ENCODE measurements around the gene COL13A1.

The COL13A1 gene

DNA sequence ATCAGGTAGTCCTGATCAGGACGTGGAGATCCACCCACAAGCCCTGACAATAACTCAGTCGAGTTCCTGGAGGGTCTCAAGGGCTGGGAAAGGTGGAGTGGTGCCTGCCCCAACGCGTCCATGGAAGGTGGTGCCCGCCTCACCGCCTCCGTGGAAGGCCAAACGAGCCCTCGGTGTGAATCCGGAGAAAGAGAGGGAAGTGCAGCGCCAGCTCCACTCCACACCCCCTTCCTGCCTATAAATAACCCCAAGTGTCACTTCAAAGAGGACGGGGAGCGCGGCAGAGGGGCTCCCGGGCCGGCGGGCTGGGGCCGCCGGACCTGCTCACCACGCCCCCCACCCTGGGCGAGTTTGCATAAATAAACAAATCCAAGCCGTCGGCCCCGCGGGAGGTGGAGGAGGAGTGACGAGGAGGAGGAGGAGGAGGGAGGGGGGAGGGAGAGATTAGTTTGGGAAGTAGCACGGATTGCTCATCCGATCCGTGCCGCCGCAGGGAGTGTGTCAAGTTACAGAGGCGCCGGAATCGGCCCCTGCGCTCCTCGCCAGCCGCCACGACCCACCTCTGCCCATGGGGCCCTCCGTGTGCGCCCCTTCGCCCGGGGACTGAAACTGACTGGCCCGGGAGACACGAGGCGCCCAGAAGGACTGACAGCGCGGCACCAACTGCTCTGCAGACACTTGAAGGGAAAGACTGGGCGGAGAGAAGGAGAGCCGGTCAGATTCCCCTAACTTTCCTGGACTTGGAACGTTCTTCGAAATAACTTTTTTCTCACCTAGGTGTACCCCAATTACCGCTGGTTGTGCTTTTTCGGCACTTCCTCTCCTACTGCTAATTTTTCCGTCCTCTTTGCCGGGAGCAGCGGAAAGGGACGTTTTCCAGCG lies at the start of gene COL13A1:
Gene COL13A1 (plus strand): TSS at position 473 of the 882 bp plus-strand sequence. CDS start 518 bp downstream, outside the sequence.
- Histone ChIP-seq H3K27ac (peak within 1 kb of the TSS; percentile 3 to 83), H3K4me3 (peak within 1 kb of the TSS; percentile 79)
- DNase-seq (ENCODE audit: low spot score), result no peak
- TF ChIP-seq, protein P1, sequence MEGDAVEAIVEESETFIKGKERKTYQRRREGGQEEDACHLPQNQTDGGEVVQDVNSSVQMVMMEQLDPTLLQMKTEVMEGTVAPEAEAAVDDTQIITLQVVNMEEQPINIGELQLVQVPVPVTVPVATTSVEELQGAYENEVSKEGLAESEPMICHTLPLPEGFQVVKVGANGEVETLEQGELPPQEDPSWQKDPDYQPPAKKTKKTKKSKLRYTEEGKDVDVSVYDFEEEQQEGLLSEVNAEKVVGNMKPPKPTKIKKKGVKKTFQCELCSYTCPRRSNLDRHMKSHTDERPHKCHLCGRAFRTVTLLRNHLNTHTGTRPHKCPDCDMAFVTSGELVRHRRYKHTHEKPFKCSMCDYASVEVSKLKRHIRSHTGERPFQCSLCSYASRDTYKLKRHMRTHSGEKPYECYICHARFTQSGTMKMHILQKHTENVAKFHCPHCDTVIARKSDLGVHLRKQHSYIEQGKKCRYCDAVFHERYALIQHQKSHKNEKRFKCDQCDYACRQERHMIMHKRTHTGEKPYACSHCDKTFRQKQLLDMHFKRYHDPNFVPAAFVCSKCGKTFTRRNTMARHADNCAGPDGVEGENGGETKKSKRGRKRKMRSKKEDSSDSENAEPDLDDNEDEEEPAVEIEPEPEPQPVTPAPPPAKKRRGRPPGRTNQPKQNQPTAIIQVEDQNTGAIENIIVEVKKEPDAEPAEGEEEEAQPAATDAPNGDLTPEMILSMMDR (IDR thresholded peaks at IDR 0.05), result no peak

- Histone ChIP-seq H3K27ac (no peak overlapping the region), H3K4me3 (no peak overlapping the region)
- TF ChIP-seq, protein P1 (IDR thresholded peaks at IDR 0.05), result no peak
- DNase-seq (ENCODE audit: low spot score), result no peak
Measured at GRCh38 chr10:69752479-69752878, 49.2 kb upstream of the COL13A1 start.

DNA sequence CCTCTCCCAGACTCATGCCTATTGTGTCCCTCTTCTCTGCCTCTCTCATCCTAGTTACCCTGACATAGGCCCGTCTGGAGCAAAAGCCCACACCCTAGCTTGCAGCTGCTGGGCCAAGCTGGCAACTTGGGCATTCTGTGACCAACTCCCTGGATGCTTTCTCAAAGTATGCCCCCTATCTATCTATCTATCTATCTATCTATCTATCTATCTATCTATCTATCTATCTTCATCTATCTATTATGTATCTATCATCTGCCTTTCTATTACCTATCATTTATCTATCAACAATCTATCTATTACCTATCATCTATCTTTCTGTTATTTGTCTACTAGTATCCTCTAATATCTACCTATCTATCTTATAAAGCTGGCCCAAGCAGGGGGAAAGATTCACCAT lies 45.4 kb upstream of the COL13A1 start:
- H3K4me3 ChIP-seq, result no peak overlapping the region
- DNase-seq (ENCODE audit: low spot score), result no peak
- TF ChIP-seq, protein P1 (IDR thresholded peaks at IDR 0.05), result no peak
- H3K27ac ChIP-seq, result no peak overlapping the region

GRCh38 chr10:69757206-69757552 lies 44.5 kb upstream of the COL13A1 start:
- Histone ChIP-seq H3K4me3 (no peak overlapping the region), H3K27ac (peak overlapping the region; percentile 58 to 88)
- no peak for DNase-seq (ENCODE audit: low spot score)
- TF ChIP-seq, protein P1 (IDR thresholded peaks at IDR 0.05), result no peak

- no peak for DNase-seq (ENCODE audit: low spot score)
- H3K27ac ChIP-seq, result peak overlapping the region; percentile 58 to 88
- no peak overlapping the region for H3K4me3 ChIP-seq
- TF ChIP-seq, protein P1 (IDR thresholded peaks at IDR 0.05), result no peak
Measured at GRCh38 chr10:69757553-69758309, 44.0 kb upstream of the COL13A1 start.

- Histone ChIP-seq H3K27ac (peak overlapping the region; percentile 58 to 88), H3K4me3 (no peak overlapping the region)
- no peak for DNase-seq (ENCODE audit: low spot score)
- TF ChIP-seq, protein P1 (IDR thresholded peaks at IDR 0.05), result no peak
Measured at GRCh38 chr10:69758310-69758728, 43.4 kb upstream of the COL13A1 start.
